GM19238 (cell line): ENCODE data around the gene ABHD8.

ENCODE experiments used
- DNase-seq: peaks from one replicate; pipeline ENCODE4 v3.0.0; 2011; ENCODE audit warnings: low spot score; ENCODE audit not compliant: insufficient read length

The ABHD8 gene

DNA sequence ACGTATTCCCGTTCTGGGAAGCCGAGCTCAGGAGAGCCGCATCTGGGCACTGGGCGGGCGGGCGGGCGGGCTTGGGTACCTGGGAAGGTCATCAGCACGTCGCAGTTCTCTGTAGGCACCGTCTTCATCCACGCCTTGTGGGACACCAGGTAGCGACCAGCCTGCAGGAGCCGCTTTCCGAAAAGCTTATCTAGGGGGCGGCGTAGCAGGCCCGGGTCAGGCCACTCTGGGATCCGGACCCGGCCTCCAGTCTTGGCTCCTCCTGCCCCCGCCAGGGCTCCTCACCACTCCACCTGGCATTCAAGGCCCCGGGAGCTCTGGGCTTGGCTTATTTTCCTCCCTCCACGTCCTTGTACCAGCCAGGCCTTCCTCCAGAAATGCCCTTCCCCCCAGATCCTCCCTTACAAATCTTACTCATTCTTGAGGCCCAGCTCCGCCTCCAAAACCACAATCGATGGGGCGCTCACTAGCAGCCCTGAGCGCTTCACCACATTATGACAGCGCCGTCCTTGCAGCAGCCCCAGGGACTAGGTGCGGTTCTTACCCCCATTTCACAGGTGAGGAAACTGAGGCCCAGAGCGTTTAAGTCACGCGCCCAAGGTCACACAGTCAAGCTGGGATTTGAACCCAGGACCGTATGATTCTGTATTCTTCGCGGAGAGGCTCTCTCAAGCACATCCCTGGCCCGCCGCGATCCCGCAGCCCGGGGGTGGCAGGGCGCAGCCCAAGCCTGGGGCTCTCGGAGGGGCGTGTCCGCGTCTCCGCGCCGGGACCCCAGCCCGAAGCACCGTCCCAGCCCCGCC, 30.6 kb upstream of the ABHD8 start:
- peak; percentile 78 for DNase-seq

DNA sequence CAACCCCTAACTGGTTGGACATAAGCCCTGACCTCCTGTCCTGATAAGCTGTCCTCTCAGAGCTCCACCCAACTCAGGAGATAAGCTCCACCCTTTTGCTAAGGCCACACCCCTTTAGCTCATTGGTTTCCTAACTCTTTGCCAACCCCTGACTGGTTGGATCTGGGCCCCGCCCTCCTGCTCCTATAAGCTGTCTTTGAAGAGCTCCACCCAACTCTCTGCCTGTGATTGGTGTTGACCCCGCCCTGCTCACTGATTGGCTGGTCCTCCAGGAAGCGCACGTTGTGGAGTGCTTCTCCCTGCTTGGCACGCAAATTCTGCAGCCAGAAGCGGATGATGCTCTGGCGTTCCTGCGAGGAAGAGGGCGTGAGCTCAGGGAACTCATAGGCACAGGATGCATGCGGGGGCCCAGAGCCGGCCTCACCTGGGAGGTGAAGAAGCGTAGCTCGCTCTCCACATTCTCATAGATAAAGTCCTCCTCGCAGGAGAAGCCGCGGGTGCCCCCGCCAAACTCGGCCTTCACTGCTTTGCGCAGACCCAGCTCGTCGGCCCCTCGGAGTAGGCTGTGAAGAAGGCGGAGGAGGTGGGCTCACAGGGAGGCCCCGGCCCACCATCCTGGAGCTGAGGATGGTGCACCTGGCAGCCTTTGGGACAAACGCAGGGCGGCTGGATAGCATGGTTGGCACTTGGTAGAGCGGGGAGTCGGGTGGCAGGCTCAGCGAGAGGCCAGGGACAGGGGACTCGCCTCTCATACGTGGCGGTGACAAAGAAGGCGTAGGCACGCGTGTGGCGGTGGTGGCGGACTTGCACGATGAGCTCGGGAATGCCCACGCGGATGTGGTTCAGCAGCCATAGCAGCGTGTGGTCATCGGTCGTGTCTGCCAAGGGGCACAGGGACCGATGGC, 29.7 kb upstream of the ABHD8 start:
- DNase-seq: no peak

DNA sequence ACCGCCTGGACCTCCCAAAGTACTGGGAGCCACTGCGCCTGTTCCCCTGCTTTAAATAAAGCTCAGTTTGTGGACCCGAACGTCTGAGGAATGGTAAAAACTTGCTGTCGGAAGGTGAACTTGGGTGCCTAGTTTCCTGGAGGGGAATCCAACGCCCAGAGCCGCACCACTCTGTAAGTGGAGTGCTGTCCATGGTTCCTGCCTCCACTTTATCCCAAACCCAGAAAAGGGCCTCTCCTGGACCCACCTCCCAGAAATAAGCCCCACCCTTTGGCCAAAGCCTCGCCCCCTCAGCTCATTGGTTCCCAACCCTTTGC, 29.1 kb upstream of the ABHD8 start:
- no peak for DNase-seq

DNA sequence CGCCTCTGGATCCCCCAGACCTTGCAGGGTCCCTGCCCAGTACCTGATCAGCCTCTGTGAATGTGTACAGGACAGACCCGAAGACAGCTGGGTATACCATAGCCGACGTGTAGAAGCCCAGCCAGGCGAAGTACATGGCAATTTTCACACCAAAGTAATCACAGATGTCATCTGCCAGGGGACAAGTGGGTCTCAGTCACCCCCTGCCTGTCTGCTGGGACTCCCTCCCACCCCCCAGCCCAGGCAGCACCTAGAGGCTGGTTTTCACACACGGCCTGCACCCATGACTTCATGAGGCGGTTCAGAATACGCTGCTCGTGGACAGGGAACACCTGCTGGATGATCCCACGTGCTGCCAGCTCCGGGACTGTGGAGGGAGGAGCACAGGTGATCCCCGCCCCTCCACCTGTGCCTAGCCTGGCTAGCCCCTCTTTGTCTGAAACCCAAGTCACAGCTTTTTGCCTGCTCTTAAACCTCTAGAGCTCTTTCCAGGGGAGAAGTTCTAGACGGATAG, 27.9 kb upstream of the ABHD8 start:
- no peak for DNase-seq

DNA sequence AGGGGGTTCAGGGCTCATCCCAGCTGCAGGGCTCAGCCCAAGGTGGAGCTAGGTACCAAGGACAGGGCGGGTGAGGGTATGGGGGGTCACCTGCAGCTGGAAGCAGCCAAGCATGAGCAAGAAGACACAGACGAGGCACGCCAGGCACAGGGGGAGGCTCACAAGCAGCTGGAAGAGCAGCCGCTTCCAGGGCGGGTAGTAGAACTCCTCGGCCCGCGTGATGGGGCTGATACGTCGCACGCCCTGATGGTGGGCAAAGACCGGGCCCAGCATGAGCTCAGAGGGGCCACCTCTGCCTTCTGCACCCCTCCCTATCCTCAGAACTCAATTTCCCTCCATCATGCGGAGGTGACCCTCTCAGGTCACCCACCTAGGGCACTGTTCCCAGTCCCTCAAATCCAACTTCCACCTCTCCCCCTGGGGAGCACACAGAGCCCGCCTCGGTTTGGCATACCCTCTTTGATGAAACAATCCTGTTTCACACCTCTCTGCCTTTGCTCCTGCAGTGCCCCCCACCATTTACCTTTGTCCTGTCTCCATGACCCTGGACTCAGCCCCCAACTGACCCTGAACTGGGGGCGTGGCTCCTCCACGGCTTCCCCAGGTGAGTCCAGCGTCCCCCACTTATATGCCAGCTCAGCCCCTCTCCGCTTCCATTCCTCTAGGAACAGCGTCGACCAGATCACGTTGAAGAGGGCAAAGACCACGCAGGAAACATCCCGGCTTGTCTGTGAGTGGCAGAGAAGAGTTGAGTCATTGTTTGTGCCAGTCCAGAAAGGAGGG, 27.2 kb upstream of the ABHD8 start:
- DNase-seq: no peak

DNA sequence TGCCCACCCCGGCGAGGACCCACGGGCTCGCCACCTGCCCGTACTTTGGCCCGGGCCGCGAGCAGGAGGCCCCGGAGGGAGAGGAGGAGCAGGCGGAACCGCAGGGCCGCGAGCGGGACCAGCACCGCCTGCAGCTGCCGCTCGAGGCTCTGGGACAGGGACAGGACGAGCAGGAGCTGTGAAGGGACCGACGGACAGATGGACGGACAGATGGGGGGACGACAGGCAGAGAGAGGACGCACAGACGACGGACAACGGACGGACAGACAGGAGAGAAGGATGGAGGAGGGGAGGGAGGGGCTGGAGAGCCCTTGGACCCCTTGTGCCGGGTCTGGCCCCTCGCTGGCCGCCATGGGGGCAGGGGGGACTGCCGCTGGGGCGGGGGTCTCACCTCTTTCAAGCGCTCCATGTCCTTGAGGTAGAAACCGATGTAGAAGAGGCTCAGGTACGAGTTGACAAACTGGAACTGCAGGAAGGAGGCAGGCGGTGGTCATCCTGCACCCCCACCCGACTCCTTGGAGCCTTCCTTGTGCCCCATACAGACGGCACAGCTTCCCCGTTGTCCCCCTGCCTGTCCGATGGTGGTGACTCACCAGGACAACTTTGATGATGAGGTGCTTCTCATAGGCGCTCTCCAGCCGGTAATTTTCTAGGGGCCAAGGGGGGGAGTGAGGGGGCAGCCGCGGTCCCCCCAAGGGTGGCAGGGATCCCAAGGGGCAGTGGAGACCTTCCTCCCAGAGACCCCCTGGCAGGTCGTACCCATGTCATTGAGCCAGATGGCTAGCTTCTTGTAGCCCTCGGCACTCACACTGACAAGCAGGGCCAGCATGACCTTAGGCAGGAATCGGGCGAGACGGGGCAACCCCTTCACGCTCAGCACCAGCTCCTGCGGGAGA, 26.4 kb upstream of the ABHD8 start:
- DNase-seq: no peak

DNA sequence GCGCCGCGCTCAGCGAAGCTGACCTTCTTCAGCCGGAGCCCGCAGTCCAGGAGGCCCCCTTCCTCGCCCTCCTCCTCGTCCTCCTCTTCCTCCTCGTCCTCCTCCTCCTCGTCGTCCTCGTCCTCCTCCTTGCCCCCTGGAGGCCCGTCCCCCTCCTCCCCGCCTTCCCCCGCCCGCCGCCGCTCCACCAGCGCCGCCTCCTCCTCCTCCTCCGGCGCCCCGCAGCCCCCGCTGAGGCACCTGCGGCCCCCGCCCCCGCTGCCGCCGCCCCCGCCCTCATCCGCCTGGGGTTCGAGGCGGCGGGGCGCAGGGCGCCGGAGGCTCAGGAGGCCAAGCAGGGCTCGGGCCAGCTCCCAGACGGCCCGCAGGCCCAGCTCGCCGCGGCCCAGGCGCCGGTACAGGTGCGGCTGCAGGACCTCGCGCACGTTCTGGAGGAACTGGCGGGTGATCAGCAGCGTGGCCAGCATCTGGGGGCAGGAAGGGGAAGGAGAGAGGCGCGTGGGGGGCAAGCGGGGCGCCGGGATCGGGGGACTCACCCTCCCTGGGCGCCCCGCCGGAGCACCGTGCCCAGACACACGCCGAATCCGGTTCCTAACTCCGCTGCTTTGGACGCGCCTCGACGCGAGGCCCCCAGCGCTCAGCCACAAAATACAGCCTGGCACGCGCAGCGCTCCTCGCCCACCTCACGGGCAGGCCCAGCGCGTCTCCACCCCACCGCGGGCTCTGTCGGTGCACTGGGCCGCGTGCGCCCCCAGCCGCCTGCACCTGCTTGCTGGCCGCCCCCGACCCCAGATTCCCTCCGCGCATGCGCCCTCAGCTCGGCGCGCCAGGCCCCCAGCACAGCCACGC, 25.5 kb upstream of the ABHD8 start:
- DNase-seq: no peak

DNA sequence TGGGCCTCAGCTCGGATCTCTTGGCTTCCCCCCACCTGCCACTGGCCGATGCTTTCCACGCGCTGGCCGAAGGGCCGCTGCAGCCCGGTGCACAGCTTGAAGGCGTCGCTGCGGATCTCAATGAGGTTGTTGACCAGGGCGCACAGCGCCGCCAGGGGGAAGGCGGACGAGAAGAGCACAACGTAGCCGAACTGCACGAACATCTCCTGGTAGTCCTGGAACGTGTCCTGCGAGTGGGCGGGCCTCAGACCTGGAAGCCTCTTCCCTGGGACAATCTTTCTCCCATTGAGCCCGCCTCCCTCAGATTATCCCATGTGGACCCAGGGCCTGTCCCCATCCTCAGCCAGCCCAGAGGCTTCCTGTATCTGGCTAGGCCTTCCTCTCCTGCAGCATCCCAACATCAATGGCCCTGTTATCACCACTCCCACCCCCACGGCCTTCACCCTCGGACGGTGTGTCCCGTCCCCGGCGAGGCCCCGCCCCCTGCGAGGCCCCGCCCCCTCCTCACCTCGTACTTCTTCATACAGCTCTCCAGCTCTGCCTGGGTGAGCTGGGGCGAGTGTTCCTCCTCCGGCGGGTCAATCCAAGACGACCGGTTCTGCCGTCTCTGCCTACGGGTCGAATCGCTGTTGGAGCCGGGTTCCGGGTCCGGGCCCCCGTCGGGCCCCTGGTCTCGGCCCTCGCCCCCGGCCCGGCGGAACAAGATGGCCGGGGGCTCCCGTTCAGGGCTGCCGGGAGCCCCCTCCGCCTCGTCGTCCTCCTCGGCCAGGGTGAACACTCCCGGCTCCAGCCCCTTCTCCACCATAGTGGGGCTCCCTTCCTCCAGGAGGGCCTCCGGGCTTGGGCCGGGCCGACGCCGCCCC, 24.7 kb upstream of the ABHD8 start:
- peak; percentile 86 for DNase-seq

DNA sequence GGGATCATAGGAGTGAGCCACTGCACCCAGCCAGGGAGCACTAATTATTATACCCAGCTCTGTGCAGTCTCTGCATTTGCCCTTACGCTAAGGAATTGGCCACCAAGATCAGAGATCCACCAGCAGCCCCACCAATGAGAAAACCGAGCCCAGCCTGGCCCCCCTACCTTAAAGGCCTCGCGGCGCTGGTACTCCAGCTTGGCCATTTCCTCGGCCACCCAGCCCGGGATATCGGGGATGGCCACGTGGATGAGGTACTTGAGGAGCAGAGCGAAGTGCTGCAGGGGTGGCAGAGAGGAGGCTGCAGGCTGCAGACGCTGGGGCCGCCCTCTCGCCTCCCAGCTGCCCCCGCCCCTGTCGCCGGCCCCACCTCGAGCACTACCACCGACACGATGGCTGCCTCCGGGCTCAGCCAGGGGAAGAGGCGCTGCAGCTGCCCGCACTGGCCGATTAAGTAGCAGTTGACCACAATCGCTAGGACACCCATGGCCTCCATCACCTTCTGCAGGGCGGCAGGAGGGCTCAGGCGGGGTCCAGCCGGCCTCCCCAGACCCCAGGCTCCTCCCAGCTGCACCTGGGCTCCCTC, 23.9 kb upstream of the ABHD8 start:
- DNase-seq: no peak

DNA sequence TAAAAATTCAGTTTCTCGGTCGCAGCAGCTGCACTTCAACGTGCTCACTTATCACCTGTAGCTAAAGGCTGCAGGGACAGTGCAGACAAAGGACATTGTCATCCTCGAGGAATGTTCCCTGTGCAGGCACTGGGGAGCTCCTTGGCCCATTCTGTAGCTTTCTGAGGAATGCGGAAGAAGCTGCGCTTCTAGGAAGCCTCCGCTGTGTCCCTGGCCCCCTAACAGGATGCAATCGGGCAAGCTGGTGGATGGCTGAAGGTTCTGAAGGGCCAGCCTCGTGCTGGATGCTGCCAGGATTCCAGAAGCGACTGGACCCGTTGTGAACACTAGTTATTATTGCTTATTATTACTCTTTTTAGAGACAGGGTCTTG, 23.4 kb upstream of the ABHD8 start:
- no peak for DNase-seq

DNA sequence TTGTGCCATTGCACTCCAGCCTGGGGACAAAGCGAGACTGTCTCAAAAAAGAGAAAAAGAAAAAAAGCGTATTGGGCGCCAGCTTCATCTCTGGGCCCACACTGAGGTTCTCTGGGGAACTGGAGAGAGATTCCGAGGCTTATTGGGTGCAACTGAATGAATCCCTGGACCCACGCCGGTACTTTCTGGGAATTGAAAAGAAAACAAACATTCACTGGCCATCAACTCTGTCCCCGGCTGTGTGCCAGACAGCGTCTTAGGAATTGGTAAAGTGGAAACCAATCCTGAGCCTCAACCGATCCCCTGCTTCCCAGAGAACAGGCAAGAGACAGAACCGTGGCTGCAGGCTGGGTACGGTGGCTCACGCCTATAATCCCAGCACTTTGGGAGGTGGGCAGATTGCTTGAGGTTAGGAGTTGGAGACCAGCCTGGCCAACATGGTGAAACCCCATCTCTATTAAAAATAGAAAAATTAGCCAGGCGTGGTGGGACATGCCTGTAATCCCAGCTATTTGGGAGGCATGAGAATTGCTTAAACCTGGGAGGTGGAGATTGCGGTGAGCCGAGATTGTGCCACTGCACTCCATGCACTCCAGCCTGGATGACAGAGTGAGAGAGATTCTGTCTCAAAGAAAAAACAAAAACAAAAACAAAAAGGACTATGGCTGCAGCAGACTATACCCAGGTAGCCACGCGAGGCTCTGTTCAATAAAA, 22.8 kb upstream of the ABHD8 start:
- DNase-seq: no peak

DNA sequence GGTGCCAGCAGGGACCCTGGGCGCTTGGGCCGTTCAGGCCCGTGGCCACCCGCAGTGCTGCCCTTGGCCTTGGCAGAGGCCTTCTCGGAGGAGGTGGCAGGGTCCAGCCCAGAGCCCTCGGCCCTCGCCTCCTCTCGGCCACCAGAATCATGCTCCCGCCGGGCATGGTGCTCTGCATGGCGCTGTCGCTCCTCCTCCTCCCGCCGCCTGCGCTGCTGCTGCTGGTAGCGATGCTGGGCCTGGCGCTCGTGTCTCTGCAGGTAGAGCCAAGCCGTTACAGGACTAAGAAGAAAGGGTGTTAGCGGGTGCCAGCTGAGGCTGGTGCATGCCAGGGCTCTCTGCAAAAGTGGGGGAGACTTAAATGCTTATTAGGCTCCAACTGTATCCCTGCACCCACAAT, 21.9 kb upstream of the ABHD8 start:
- DNase-seq: no peak

DNA sequence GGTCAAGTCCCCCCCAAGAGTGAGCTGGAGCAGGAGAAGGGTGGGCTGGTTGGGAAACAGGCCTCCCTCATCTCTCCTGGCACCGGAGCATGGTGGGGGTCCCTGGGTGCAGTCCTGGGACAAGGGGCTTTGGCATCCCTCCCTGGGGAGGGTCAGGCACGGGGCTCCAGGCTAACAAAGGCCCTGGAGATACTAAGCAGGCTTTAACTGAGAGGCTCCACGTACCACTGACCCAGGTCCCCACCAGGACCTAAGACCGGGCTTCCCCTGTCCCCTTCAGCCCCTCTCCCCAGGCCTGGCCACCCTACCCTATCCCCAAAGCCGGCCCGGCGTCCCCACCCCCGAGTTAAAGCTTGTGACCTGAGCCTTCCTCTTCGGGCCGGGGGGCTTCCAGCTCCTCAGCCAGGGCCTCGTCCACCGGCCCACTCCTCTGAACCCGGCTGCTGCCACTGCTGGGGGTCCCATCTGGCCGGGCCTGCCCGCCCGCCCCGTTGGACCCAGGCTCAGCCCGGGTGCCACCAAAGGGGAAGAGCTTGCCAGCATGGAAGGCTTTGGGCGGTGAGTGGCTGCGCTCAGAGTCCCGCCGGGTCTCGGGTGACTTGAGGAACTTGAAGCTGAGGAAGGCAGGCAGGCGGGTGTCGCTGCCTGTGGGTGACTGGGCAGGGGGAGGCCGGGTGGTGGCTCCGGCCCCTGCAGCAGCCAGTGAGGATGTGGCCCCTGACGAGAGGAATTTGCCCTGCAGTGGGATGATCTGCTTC, 21.3 kb upstream of the ABHD8 start:
- no peak for DNase-seq

DNA sequence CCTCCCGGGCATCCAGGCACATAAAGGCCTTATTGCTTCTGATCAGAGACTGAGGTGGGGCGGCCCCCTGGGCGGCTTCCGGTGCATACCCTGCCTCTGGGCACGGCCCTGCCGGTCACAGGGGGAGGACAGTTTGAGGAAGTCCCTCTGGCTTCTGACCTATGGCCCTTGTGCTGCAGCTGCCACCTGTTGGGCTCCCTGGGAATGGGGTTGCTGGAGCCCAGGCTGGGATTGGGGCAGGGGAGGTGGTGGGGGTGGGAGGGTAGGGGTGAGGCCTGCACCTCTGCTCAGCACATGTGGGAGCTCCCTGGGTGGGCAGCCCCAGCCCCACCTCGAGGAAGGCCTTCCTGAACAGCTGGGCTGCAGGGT, 20.7 kb upstream of the ABHD8 start:
- no peak for DNase-seq

DNA sequence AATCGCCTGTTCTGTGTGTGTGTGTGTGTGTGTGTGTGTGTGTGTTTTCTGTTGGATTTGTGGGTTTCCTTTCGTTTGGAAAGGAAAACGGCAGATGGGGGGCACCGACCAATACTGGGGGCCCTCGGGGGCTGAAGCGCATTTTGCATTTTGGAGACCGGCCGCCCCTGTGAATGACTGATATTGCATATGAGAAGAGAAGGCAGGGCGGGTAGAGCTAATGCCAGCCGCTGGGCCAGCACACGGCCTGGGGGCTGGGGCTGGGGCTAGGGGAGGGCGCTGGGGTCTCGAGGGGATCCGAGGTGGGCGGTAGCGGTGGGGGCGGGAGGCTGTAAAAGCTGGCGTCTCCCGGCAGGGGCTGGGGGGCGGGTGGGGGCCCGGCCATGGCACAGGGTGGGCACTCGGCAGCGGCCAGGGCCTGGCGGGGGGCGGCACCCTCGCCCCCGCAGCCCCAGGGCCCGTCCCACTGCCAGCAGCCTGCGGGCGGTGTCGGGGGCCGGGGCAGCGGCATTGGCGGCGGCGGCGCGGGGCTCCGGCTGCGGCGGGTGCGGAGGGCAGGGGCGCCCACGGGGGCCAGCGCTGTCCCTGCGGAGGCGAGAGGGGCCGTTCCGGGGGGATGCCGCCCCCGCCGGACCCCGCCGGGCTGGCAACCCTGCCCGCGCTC, 20.2 kb upstream of the ABHD8 start:
- DNase-seq: no peak

DNA sequence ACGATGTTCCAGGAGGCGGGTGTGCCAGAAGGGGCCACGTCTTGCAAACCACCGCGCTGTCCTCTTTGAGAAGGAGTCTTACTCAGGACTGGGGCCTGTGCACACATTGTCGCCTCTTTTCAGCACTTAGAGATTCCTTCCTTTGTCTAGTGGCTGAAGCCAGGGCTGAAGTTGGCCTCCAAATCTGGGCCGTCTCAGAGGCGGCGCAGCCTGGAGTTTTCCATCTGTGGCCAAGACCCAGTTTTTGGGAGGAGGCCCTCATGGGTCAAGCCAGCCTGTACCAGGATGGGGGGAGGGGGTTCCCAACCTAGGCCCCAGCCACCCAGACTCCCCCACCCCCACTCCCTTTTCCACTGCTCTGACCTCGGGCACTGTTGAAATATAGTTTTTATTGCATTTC, 19.6 kb upstream of the ABHD8 start:
- DNase-seq: no peak
